Keratinocyte (primary cell): ENCODE measurements around the gene COIL. TPM values are rescaled to one million over a fixed set of nuclear protein-coding genes. Genes with fewer than 3 reads are reported as not detected.

Experiments
- DNase-seq: peaks from one replicate; pipeline ENCODE4 v3.0.0-alpha.2; 2011; ENCODE audit warnings: low read depth, missing footprints, low spot score
- FAIRE-seq: peaks from 2 replicates; lab custom pipeline; 2011; peaks lifted over from hg19 to GRCh38; lab: Jason Lieb, UNC
- H2AFZ ChIP-seq: 2 replicates; pipeline ENCODE4 v1.6.0; 2012; ENCODE audit warnings: low read length, control low read depth, inconsistent platforms; ENCODE audit not compliant: control insufficient read depth
- H3K27ac ChIP-seq: 2 replicates; pipeline ENCODE4 v1.5.1; 2011; ENCODE audit warnings: low read length; ENCODE audit not compliant: control insufficient read depth, insufficient read depth
- H3K27me3 ChIP-seq: 3 replicates; pipeline ENCODE4 v1.6.0; 2011; ENCODE audit warnings: low read length; ENCODE audit not compliant: control insufficient read depth, insufficient read depth; ENCODE audit errors: extremely low read depth
- H3K36me3 ChIP-seq, 2 experiments: 2 replicates in 1 of 2; 3 replicates in 1 of 2; pipeline ENCODE4 v1.5.1; 2011; ENCODE audit warnings: low read length in 2 of 2, mild to moderate bottlenecking in 1 of 2; ENCODE audit not compliant: control insufficient read depth in 2 of 2, insufficient read depth in 2 of 2; ENCODE audit errors: extremely low read depth in 1 of 2
- H3K4me1 ChIP-seq: 3 replicates; pipeline ENCODE4 v1.5.1; 2011; ENCODE audit warnings: low read length; ENCODE audit not compliant: control insufficient read depth, insufficient read depth; ENCODE audit errors: extremely low read depth
- H3K4me2 ChIP-seq: 3 replicates; pipeline ENCODE4 v1.6.0; 2011; ENCODE audit warnings: low read depth, low read length; ENCODE audit not compliant: control insufficient read depth, insufficient read depth; ENCODE audit errors: extremely low read depth
- H3K4me3 ChIP-seq, 3 experiments: fragments of 200-600 bp in 1 of 3; sonication (generic) in 1 of 3; 2 replicates in 2 of 3; 3 replicates in 1 of 3; pipeline ENCODE4 v1.5.1; 2011 to 2016; ENCODE audit warnings: low read length in 3 of 3, mild to moderate bottlenecking in 3 of 3, control low read depth in 2 of 3, inconsistent platforms in 1 of 3, low read depth in 1 of 3, mixed read lengths in 1 of 3, mixed run types in 1 of 3, moderate library complexity in 1 of 3; ENCODE audit not compliant: control insufficient read depth in 2 of 3, insufficient read depth in 2 of 3; ENCODE audit errors: extremely low read depth in 1 of 3
- H3K79me2 ChIP-seq: 2 replicates; pipeline ENCODE4 v1.6.0; 2012; ENCODE audit warnings: low read length; ENCODE audit not compliant: control insufficient read depth, insufficient read depth
- H3K9ac ChIP-seq: 3 replicates; pipeline ENCODE4 v1.6.0; 2011; ENCODE audit warnings: low read length; ENCODE audit not compliant: control insufficient read depth, insufficient read depth; ENCODE audit errors: extremely low read depth
- H3K9me1 ChIP-seq: 3 replicates; pipeline ENCODE4 v1.6.0; 2011; ENCODE audit warnings: low read length; ENCODE audit not compliant: control insufficient read depth, insufficient read depth; ENCODE audit errors: extremely low read depth
- H3K9me3 ChIP-seq: 2 replicates; pipeline ENCODE4 v1.5.1; 2012; ENCODE audit warnings: low read depth, low read length; ENCODE audit not compliant: control insufficient read depth
- H4K20me1 ChIP-seq: 3 replicates; pipeline ENCODE4 v1.6.0; 2011; ENCODE audit warnings: low read length; ENCODE audit not compliant: control insufficient read depth, insufficient read depth; ENCODE audit errors: extremely low read depth
- CTCF ChIP-seq, 3 experiments: IDR thresholded peaks in 1 of 3; conservative IDR thresholded peaks in 1 of 3; optimal IDR thresholded peaks in 1 of 3; 2 replicates in 2 of 3; 3 replicates in 1 of 3; pipeline versions ENCODE3 to v1.5.1; 2011; ENCODE audit warnings: low read length in 3 of 3, mild to moderate bottlenecking in 3 of 3, moderate library complexity in 2 of 3, control low read depth in 1 of 3, inconsistent platforms in 1 of 3; ENCODE audit not compliant: insufficient read depth in 2 of 3; ENCODE audit errors: extremely low read depth in 1 of 3
- EZH2 ChIP-seq: IDR thresholded peaks from one replicate; pipeline ENCODE4 v1.6.1; 2012; ENCODE audit warnings: inconsistent platforms, mild to moderate bottlenecking, low read length, moderate library complexity
- dilution Hi-C: fragments of 300-500 bp; cut with MboI; formaldehyde crosslinking; loops from one replicate; pipeline ENCODE4 v1.7.0; 2020; ENCODE audit warnings: low sequenced_read_pairs; ENCODE audit not compliant: extremely low pct_ligation_motif_present
- polyA plus RNA-seq, 5 experiments: library from polyadenylated mRNA; depleted of rRNA in 3 of 5; stranded (reverse) in 3 of 5; stranded (forward) in 1 of 5; unstranded in 1 of 5; fragments of >200 nt; gene quantifications; 1 replicate in 1 of 5; 2 replicates in 3 of 5; 3 replicates in 1 of 5; pipeline versions ENCODE4 v1.2.1 to v1.2.3, GENCODE V29; 2011 to 2012; ENCODE audit warnings: missing spikeins in 2 of 5, low read depth in 1 of 5, low replicate concordance in 1 of 5

Gene COIL
- polyA plus RNA-seq, 1 donor (not counting 4 experiments of a cell fraction or from before 2014, with no cell fraction given): 11.6 TPM

- Histone ChIP-seq H2AFZ (no peak overlapping the region), H3K79me2 (no peaks in the 10 kb centered on the region), H3K27ac (no peak overlapping the region), H3K4me1 (peaks cover 9% of the 10 kb centered on the region), H3K36me3 (peaks cover 1 to 5% of the 10 kb centered on the region in 2 experiments), H3K4me3 (no peak overlapping the region), H4K20me1 (no peaks in the 10 kb centered on the region), H3K9me3 (no peaks in the 10 kb centered on the region), H3K4me2 (no peak overlapping the region), H3K27me3 (no peaks in the 10 kb centered on the region), H3K9ac (no peak overlapping the region), H3K9me1 (no peaks in the 10 kb centered on the region)
- TF ChIP-seq CTCF (optimal IDR thresholded peaks at IDR 0.05 in 1 of 3, IDR thresholded peaks at IDR 0.05 in 1 of 3, conservative IDR thresholded peaks at IDR 0.05 in 1 of 3; ENCODE audit: extremely low read depth in 1 of 3, insufficient read depth in 2 of 3, low read length in 3 of 3): no peak
- no peak for TF ChIP-seq EZH2
- dilution Hi-C loops: no loop called here
- no peak for FAIRE-seq
- DNase-seq: no peak
These were observed 31.4 kb downstream of the COIL start for GRCh38 chr17:56929362-56929969.

- Histone ChIP-seq H3K4me2 (no peak overlapping the region), H3K4me1 (peaks cover under 1% of the 10 kb centered on the region), H3K27ac (no peak overlapping the region), H3K79me2 (no peaks in the 10 kb centered on the region), H2AFZ (no peak overlapping the region), H3K4me3 (no peak overlapping the region), H3K9me3 (no peaks in the 10 kb centered on the region), H4K20me1 (no peaks in the 10 kb centered on the region), H3K36me3 (peaks cover under 1 to 1% of the 10 kb centered on the region in 2 experiments), H3K9me1 (no peaks in the 10 kb centered on the region), H3K9ac (no peak overlapping the region), H3K27me3 (no peaks in the 10 kb centered on the region)
- no peak for TF ChIP-seq CTCF (optimal IDR thresholded peaks at IDR 0.05 in 1 of 3, IDR thresholded peaks at IDR 0.05 in 1 of 3, conservative IDR thresholded peaks at IDR 0.05 in 1 of 3; ENCODE audit: extremely low read depth in 1 of 3, insufficient read depth in 2 of 3, low read length in 3 of 3)
- TF ChIP-seq EZH2: no peak
- DNase-seq (no peak), FAIRE-seq (no peak)
- dilution Hi-C loops: no loop called here
These were observed 32.3 kb downstream of the COIL start for GRCh38 chr17:56928586-56928985.
